K562 (cell line): ENCODE results near the gene GRK1. TPM values are rescaled to one million over a fixed set of nuclear protein-coding genes. Genes with fewer than 3 reads are reported as not detected.

ENCODE experiments used
- ARID2 ChIP-seq: fragments of 450-650 bp; IDR thresholded peaks from 2 replicates; pipeline ENCODE4 v1.6.1; 2017; ENCODE audit warnings: antibody characterized with exemption, mild to moderate bottlenecking
- EGR1 ChIP-seq: fragments of 450-650 bp; conservative IDR thresholded peaks from 2 replicates; pipeline ENCODE4 v1.6.1; 2017; ENCODE audit warnings: mild to moderate bottlenecking
- ETV5 ChIP-seq: sonication (generic); formaldehyde crosslinking; IDR thresholded peaks from 2 replicates; pipeline ENCODE4 v1.4.0; 2020; ENCODE audit warnings: low read depth, mild to moderate bottlenecking, missing genetic modification reagents
- HES1 ChIP-seq: fragments of 450-650 bp; IDR thresholded peaks from 2 replicates; pipeline ENCODE4 v1.6.1; 2016; ENCODE audit warnings: low read depth, mild to moderate bottlenecking, moderate library complexity
- KDM2B ChIP-seq: fragments of 250-450 bp; sonication (Bioruptor Pico); IDR thresholded peaks from 2 replicates; pipeline ENCODE4 v1.8.0; 2021; ENCODE audit warnings: mild to moderate bottlenecking, moderate library complexity
- PHF20 ChIP-seq: fragments of 450-650 bp; IDR thresholded peaks from 2 replicates; pipeline ENCODE4 v1.6.1; 2018; ENCODE audit not compliant: partially characterized antibody
- PRPF4 ChIP-seq: fragments of 200-400 bp; formaldehyde crosslinking; IDR thresholded peaks from one replicate; pipeline ENCODE4 v1.6.1; 2017; ENCODE audit warnings: low read length, low read depth, mild to moderate bottlenecking; ENCODE audit not compliant: insufficient read depth, poor library complexity, severe bottlenecking
- RBM15 ChIP-seq: fragments of 200-400 bp; formaldehyde crosslinking; IDR thresholded peaks from 2 replicates; pipeline ENCODE4 v1.6.1; 2018; ENCODE audit warnings: mild to moderate bottlenecking, low read length, moderate library complexity; ENCODE audit not compliant: insufficient read depth
- SMAD3 ChIP-seq: fragments of 450-650 bp; formaldehyde crosslinking; conservative IDR thresholded peaks from 2 replicates; pipeline ENCODE4 v1.4.0; 2020; ENCODE audit warnings: mild to moderate bottlenecking
- SMAD4 ChIP-seq: fragments of 250-450 bp; sonication (Bioruptor Pico); conservative IDR thresholded peaks from 2 replicates; pipeline ENCODE4 v1.8.0; 2021; ENCODE audit warnings: inconsistent platforms, mild to moderate bottlenecking, moderate library complexity
- TRIM25 ChIP-seq: fragments of 450-650 bp; IDR thresholded peaks from 2 replicates; pipeline ENCODE4 v1.7.0; 2016; ENCODE audit warnings: borderline replicate concordance
- ZNF444 ChIP-seq: fragments of 250-450 bp; sonication (Bioruptor Pico); IDR thresholded peaks from 2 replicates; pipeline ENCODE4 v1.4.0; 2020; ENCODE audit warnings: mild to moderate bottlenecking, moderate library complexity
- polyA plus RNA-seq, 8 experiments: library from polyadenylated mRNA; depleted of rRNA in 4 of 8; stranded (reverse) in 5 of 8; unstranded in 3 of 8; fragments of >200 nt; fragmentation: Nextera tagmentation in 2 of 8; fragmentation: Illumina TruSeq in 1 of 8; extraction: Ambion mirVana in 2 of 8; extraction: Trizol in 1 of 8; gene quantifications; 2 replicates each; pipeline versions ENCODE4 v1.2.1 to v1.2.3, GENCODE V29; 2011 to 2014; ENCODE audit warnings: inconsistent platforms in 1 of 8, missing spikeins in 1 of 8
- total RNA-seq, 7 experiments: library from RNA; depleted of rRNA in 6 of 7; stranded (reverse); fragments of >200 nt in 6 of 7; fragmentation: Illumina TruSeq in 2 of 7; extraction: Trizol in 2 of 7; gene quantifications; 2 replicates each; pipeline versions ENCODE4 v1.2.1 to v1.2.3, GENCODE V29; 2011 to 2021; ENCODE audit warnings: low replicate concordance in 1 of 7

The GRK1 gene
- total and polyA plus RNA-seq, 9 of the 15 experiments (the other 6 are each of a cell fraction or from before 2014, with no cell fraction given) = 0.09 TPM; not detected in 8

GRCh38 chr13:113643593-113643992, 23.4 kb upstream of the GRK1 start (continued):
- TF ChIP-seq PRPF4 (no peak), PHF20 (no peak), SMAD4 (no peak), HES1 (no peak), ARID2 (no peak), ZNF444 (CRISPR knock-in tag) (no peak), TRIM25 (no peak), ETV5 (CRISPR knock-in tag) (no peak), EGR1 (no peak), SMAD3 (no peak), KDM2B (no peak), RBM15 (no peak)
